GM19455 (cell line): ENCODE results near the gene PDZRN3.

Experiments
- ATAC-seq: cut with Tn5 transposase; IDR thresholded peaks from one replicate; pipeline ENCODE4 v1.9.1; 2021; ENCODE audit not compliant: unreplicated experiment

The PDZRN3 gene

GRCh38 chr3:73427048-73427706 lies 197.6 kb downstream of the PDZRN3 start:
- ATAC-seq: no peak

- no peak for ATAC-seq
Observed at GRCh38 chr3:73426606-73427005, 198.1 kb downstream of the PDZRN3 start.

DNA sequence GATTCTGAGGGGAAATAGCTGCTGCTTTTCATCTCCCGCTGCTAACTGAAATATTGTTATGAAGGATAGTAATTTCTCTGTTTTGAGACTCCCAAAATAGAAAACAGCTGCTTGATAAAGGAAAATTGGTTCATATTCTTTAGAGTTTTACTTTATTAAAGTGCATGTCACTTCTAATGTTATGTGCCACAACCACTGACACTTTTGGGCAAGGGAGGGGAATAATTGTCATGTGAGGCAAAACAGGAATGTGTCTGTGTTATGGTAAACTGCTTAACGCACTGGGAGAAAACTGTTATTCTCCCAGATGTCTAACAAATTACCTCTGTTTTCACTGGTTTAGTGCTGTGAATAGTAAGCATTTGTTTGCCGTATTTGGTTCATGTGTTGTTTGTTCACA lies 201.6 kb downstream of the PDZRN3 start:
- no peak for ATAC-seq

DNA sequence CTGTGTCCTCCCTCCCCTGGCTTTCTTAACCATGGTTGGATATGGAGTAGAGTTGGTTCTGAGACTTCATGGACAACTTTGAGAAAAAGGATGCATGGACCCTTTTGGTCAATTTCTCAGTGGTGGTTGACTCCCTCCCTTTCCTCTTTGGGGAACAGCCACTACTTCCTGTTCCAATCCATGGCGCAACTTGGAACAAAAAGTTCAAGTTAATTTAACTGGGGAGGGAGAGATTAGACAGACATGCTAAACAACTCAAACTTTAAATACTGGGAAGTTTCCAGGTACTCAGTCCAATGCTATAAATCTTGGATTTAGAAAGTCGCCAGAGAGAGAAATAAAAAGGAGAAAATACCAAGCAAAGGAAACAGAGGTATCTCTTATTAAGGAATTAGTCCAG lies 202.2 kb downstream of the PDZRN3 start:
- ATAC-seq: no peak

DNA sequence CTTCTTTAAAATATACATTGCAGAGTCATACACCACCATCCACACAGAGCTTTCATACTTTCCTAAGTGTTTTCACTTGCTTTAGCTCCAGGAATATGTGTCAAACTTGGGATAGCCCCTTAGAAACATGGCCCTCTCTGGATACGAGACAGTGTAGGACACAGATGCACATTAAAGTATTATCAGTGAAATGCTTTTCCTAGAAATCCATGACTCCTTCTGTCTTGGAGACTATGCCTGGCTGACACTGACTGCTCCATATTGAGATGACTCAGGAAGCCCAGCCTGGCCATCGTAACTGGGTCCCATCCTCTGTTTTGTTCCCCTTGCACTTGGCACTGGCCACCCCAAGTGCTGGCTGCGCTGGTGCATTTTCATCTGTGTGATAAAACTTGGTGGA lies 204.8 kb downstream of the PDZRN3 start:
- ATAC-seq: no peak

DNA sequence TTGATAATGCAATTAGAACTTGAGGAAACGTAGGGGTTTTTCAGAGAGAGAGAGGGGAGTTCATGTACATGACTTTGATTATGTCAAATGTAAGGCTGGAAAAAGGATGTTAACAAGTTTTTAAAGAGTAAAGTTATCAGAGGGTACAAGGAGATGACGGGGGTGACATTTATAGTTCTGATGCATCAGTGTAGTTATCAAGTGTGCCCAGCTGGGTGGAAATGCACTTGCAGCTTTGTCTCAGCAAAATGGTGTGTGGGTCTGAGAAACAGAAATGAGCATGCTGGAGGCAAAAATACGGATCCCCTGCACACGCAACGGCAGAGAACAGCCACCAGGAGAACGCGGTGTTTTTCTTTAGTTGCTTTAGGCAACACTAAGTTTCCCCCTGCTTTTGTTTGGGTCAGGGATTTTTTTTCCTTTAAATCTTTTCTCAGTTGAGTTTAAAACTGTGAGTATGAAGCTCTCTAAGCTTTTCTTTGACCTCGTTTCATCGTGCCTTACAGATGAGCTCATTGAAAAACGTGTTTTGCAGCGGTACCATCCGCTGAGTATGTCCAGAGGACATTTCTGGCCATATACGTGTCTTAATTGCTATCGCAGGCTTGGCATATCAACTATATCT lies 205.4 kb downstream of the PDZRN3 start:
- ATAC-seq: no peak

DNA sequence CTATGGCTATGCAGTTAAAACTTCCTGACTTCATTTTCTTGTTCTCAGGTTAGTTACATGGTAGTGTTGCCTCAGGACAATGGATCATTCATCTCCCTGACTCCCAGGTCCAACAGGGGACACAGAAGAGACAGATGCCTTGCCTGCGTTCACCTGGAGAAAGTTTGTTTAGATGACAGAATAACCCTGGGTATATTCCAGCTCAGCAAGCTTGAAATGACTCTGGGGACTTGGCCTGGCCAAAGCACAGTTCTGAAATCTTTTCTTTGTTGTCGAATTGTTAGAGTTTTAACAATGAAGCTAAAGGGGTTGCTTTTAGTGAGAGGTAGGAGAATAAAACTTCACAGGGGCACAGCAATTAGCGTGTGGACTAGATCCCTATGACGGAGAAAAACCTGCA lies 206.1 kb downstream of the PDZRN3 start:
- no peak for ATAC-seq

GRCh38 chr3:73415118-73415517 lies 209.6 kb downstream of the PDZRN3 start:
- ATAC-seq: no peak

DNA sequence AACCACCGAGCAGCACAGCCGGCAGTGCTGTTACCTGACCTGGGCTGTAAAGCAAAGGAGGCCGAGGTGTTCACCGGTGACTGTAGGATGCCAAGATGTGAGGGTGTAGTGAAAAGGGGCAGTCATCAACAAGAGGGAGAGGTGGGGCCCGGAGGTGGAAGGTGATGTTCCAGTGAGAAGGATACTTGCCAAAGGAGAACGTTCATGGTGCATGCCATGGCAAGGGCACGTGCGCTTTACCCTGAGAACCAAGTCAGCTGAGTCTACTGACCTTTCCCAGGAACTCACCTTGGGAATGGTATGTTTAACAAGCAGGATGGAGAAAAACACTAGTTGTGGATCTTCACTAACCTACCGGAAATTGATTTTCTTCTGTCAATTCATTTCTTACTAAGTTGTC lies 211.1 kb downstream of the PDZRN3 start:
- no peak for ATAC-seq

GRCh38 chr3:73411993-73412392 lies 212.7 kb downstream of the PDZRN3 start:
- ATAC-seq: no peak

GRCh38 chr3:73411545-73411944 lies 213.2 kb downstream of the PDZRN3 start:
- ATAC-seq: no peak

GRCh38 chr3:73409138-73409763 lies 215.5 kb downstream of the PDZRN3 start:
- no peak for ATAC-seq

DNA sequence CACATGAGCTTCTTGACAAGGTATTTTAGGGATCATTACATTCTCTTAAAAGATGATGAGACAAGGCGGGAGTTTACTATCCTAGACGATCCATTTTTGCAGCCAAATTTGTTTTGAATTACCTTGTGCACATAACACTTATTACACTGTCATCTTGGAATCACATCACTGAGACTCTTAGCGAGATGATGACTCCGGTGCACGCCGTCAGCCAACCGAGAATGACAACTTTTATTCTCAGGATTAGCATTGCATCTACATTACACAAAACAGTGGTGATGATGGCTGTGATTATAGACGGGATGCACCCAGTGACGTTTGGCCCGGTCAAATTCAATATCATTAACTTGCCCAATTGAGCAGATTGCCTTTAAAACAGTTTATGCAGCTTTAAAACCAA lies 216.1 kb downstream of the PDZRN3 start:
- ATAC-seq: no peak

GRCh38 chr3:73407577-73407976 lies 217.2 kb downstream of the PDZRN3 start:
- no peak for ATAC-seq

DNA sequence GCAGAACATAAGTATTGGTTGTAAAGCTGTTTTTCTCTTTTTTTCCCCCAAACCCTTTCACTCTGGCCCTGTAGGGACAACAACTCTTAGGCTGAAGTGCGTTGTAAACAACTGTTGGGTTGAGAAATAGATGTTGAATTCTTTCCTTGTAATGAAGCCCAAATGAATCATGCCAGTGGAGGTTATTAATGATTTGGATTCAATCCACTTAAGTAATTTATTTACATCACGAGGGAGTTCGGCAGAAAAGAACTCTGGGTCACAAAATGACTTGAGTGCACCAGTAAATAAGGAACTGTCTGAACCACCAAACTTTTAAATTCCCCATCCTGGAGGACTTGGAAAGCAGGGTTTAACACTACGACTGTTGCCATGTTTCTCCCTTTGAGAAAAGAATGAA lies 218.9 kb downstream of the PDZRN3 start:
- no peak for ATAC-seq

DNA sequence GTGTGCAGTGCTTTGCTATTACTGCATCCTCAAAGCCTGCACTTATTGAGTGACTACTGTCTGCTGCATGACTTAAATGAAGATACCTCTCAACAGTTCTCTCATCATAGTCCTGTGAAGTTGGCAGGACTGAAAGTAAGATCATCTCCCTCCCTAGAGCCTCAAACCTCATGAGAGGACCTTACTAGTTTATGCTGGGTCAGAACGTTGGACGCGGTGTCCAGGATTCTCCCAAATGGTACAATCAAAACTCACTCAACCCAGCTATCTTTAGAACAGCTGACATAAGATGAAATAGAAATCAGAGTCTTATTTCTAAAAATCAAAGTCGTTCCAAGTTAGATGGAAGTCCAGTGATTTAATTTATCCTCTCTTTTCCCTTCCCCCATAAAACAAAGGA lies 219.7 kb downstream of the PDZRN3 start:
- no peak for ATAC-seq

DNA sequence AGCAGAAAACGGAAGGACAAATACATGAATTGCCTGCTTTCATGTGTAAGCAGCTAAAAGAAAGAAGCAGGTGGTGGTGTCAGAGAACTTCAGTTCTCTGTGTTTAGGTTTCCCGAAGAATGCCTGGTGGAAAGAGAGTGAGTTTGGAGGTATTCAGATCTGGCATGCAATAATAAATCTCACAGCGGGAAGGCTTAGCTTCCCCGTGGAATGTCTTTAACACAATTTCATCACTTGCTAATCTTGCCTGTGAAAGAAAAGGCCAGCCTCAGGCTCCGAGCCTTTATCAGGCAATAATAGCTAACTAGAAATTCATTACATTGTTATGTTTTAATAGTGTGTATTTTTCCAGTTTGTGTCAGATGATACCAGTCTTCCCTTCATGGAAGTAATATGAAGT lies 220.3 kb downstream of the PDZRN3 start:
- ATAC-seq: no peak

DNA sequence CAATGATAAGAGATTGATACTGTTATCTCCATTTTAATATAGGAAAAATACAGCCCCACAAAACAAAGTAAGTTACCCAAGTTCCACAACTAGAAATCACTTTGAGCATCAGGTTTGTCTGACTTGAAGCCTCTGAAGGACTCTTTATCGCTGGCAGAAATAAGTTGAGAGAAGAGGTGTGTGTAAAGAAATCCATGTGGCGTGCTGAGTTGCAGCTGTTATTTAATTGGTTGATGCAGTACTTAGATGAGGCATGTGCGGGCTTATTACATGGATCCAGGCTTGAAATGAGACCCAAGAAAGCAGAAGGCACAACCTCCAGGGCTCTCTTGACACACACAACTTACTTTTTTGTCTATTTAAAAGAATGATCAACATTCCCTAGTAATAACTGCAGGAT lies 221.3 kb downstream of the PDZRN3 start:
- no peak for ATAC-seq

GRCh38 chr3:73401616-73402279 lies 223.0 kb downstream of the PDZRN3 start:
- no peak for ATAC-seq

DNA sequence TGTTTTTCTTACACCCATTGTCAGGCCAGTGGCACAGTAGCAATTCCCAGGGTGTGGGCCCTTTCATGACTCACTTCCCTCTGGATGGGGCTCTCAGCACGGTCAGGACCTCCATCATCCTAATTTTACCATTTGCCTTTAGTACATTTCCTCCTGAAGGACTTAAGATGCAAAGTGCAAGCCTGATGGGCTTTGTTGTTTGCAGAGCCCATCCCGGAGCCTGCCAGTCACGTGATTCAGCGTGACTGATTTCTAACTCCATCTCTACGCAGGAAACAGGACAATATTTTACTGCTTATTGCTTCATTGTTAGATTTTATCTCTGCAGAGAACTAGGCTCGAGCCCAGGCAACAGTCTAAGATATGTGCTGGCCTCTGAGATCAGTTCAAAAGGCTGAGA lies 223.7 kb downstream of the PDZRN3 start:
- no peak for ATAC-seq

DNA sequence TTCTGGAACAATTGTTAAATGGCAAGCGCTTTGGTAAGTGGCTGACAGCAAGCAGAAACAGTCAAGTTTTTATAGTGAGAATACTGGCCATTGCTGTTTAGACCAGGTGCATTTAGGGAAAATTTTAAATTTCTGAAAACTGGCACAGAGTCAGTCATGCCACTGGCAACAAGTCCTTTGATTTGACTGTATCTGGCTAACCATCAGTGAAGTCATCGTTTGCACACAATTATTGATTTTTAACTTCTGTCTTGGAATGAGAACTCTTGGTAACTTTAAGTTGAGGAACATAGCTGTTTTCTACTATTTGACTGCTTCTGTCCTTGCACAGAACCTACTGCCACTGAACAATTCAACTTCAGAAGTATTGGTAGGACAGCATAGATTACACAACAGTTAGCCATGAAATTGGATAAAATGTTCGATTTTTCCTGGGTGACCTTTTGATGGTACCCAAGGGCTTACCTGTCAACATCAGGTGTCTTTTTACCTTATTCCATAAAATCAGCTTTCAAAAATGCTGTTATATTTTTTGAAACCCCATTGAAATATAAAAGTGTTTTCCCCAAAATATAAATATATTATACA lies 225.0 kb downstream of the PDZRN3 start:
- no peak for ATAC-seq

GRCh38 chr3:73399106-73399505 lies 225.6 kb downstream of the PDZRN3 start:
- no peak for ATAC-seq
